ENCODE data around the gene GDPGP1. TPM values are rescaled to one million over a fixed set of nuclear protein-coding genes. Genes with fewer than 3 reads are reported as not detected.

GDPGP1 gene
- total RNA-seq, 1 donor from 2014 or later = 2.9 TPM

GRCh38 chr15:90239371-90239770, 5.4 kb downstream of the GDPGP1 start:
- Histone ChIP-seq H3K27me3 (ENCODE audit: control insufficient read depth, insufficient read depth, low read length) (no peaks in the 10 kb centered on the region), H3K4me3 (ENCODE audit: low read depth, low read length) (no peak overlapping the region), H3K36me3 (ENCODE audit: control insufficient read depth, insufficient read depth, low read length) (peaks cover 5% of the 10 kb centered on the region)
- TF ChIP-seq, protein P1, sequence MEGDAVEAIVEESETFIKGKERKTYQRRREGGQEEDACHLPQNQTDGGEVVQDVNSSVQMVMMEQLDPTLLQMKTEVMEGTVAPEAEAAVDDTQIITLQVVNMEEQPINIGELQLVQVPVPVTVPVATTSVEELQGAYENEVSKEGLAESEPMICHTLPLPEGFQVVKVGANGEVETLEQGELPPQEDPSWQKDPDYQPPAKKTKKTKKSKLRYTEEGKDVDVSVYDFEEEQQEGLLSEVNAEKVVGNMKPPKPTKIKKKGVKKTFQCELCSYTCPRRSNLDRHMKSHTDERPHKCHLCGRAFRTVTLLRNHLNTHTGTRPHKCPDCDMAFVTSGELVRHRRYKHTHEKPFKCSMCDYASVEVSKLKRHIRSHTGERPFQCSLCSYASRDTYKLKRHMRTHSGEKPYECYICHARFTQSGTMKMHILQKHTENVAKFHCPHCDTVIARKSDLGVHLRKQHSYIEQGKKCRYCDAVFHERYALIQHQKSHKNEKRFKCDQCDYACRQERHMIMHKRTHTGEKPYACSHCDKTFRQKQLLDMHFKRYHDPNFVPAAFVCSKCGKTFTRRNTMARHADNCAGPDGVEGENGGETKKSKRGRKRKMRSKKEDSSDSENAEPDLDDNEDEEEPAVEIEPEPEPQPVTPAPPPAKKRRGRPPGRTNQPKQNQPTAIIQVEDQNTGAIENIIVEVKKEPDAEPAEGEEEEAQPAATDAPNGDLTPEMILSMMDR (IDR thresholded peaks at IDR 0.05; ENCODE audit: insufficient read depth, low read length, severe bottlenecking) = no peak
- FAIRE-seq (no peak), DNase-seq (ENCODE audit: low read depth) (no peak)

GRCh38 chr15:90240856-90241255, 6.8 kb downstream of the GDPGP1 start:
- TF ChIP-seq, protein P1 (IDR thresholded peaks at IDR 0.05; ENCODE audit: insufficient read depth, low read length, severe bottlenecking) = no peak
- no peak for DNase-seq (ENCODE audit: low read depth)
- H3K36me3 ChIP-seq (ENCODE audit: control insufficient read depth, insufficient read depth, low read length) = peaks cover 5% of the 10 kb centered on the region
- no peaks in the 10 kb centered on the region for H3K27me3 ChIP-seq (ENCODE audit: control insufficient read depth, insufficient read depth, low read length)
- no peak overlapping the region for H3K4me3 ChIP-seq (ENCODE audit: low read depth, low read length)
- no peak for FAIRE-seq

DNA sequence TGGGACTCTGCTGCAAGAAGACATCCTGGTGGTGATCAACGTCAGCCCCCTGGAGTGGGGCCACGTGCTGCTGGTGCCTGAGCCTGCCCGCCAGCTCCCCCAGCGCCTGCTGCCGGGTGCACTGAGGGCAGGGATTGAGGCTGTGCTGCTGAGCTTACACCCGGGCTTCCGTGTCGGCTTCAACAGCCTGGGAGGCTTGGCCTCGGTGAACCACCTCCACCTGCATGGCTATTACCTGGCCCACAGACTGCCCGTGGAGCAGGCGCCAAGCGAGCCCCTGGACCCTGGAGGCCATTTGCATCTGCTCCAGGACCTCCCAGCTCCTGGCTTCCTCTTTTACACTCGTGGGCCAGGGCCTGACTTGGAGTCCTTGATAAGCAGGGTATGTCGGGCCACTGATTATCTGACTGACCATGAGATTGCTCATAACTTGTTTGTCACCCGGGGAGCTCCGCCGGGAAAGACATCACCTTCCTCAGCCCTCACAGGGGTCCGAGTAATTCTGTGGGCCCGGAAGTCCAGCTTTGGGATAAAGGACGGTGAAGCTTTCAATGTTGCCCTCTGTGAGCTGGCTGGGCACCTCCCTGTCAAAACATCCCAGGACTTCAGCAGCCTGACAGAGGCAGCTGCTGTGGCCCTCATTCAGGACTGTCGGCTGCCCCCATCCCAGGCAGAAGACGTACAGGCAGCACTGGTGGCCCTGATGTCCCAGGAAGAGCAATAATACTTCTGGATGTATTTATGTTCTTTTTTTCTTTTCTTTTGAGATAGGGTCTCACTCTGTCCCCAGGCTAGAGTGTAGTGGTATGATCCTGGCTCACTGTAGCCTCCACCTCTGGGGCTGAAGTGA, 7.6 kb downstream of the GDPGP1 start:
- no peak for FAIRE-seq
- TF ChIP-seq, protein P1 (IDR thresholded peaks at IDR 0.05; ENCODE audit: insufficient read depth, low read length, severe bottlenecking) = no peak
- H3K36me3 ChIP-seq (ENCODE audit: control insufficient read depth, insufficient read depth, low read length) = peaks cover 4% of the 10 kb centered on the region
- DNase-seq (ENCODE audit: low read depth) = no peak
- H3K27me3 ChIP-seq (ENCODE audit: control insufficient read depth, insufficient read depth, low read length) = no peaks in the 10 kb centered on the region
- H3K4me3 ChIP-seq (ENCODE audit: low read depth, low read length) = no peak overlapping the region

- TF ChIP-seq, protein P1 (IDR thresholded peaks at IDR 0.05; ENCODE audit: insufficient read depth, low read length, severe bottlenecking) = no peak
- peaks cover 2% of the 10 kb centered on the region for H3K36me3 ChIP-seq (ENCODE audit: control insufficient read depth, insufficient read depth, low read length)
- no peak overlapping the region for H3K4me3 ChIP-seq (ENCODE audit: low read depth, low read length)
- FAIRE-seq (no peak), DNase-seq (ENCODE audit: low read depth) (no peak)
- no peaks in the 10 kb centered on the region for H3K27me3 ChIP-seq (ENCODE audit: control insufficient read depth, insufficient read depth, low read length)
Observed at GRCh38 chr15:90243943-90244639, 10.1 kb downstream of the GDPGP1 start.

DNA sequence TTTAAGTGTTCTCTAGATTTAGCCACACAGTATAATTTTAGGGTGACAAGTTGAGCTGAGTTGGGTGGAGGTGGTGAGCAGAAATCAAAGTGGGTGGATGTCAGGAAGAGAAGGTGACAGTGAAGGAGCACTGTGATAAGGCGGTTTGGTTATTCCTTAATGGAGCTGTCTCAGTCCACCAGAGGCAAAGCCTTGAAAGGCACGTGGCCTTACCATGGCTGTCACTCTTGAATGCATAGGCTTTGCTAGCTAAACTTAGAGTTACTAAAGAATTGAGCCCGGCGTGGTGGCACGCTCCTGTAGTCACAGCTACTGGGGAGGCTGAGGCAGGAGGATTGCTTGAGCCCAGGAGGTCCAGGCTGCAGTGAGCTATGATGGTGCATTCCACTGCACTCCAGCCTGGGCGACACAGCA, 14.8 kb downstream of the GDPGP1 start:
- FAIRE-seq (no peak), DNase-seq (ENCODE audit: low read depth) (no peak)
- TF ChIP-seq, protein P1 (IDR thresholded peaks at IDR 0.05; ENCODE audit: insufficient read depth, low read length, severe bottlenecking) = no peak
- no peaks in the 10 kb centered on the region for H3K36me3 ChIP-seq (ENCODE audit: control insufficient read depth, insufficient read depth, low read length)
- no peaks in the 10 kb centered on the region for H3K27me3 ChIP-seq (ENCODE audit: control insufficient read depth, insufficient read depth, low read length)
- no peak overlapping the region for H3K4me3 ChIP-seq (ENCODE audit: low read depth, low read length)

All from bronchial epithelial cell (primary cell).